A549 (cell line): ENCODE results near the gene FSD2.

Experiments
- BCL3 ChIP-seq: fragments of >200 bp; sonication (Bioruptor Twin); formaldehyde crosslinking; IDR thresholded peaks from 3 replicates; pipeline ENCODE4 v1.6.1; 2016
- CEBPB ChIP-seq, 2 experiments: fragments of >200 bp in 1 of 2; sonication (Bioruptor Twin) in 1 of 2; formaldehyde crosslinking in 1 of 2; IDR thresholded peaks; 2 replicates each; pipeline ENCODE4 v1.6.1; 2012 to 2016
- CTCF ChIP-seq: fragments of >200 bp; sonication (Bioruptor Twin); formaldehyde crosslinking; IDR thresholded peaks from 3 replicates; pipeline ENCODE4 v1.5.1; 2016
- EP300 ChIP-seq, 2 experiments: fragments of >200 bp; sonication (Bioruptor Twin); formaldehyde crosslinking; IDR thresholded peaks; 2 replicates in 1 of 2; 3 replicates in 1 of 2; pipeline ENCODE4 v1.6.1; 2016 to 2017
- FOSL2 ChIP-seq, 2 experiments: fragments of 450-650 bp in 1 of 2; fragments of >200 bp in 1 of 2; sonication (Bioruptor Twin) in 1 of 2; formaldehyde crosslinking; IDR thresholded peaks; 2 replicates each; pipeline versions ENCODE4 v1.5.0 to v1.6.1; 2016 to 2020; ENCODE audit warnings: mild to moderate bottlenecking in 1 of 2, moderate library complexity in 1 of 2
- HOXA7 ChIP-seq: fragments of 250-450 bp; sonication (Bioruptor Pico); IDR thresholded peaks from 2 replicates; pipeline ENCODE4 v1.5.0; 2020; ENCODE audit warnings: mild to moderate bottlenecking, moderate library complexity
- MAFK ChIP-seq: fragments of 450-650 bp; IDR thresholded peaks from 2 replicates; pipeline ENCODE4 v1.6.1; 2014; ENCODE audit not compliant: partially characterized antibody
- MAZ ChIP-seq: fragments of 150-350 bp; IDR thresholded peaks from 2 replicates; pipeline ENCODE4 v1.6.1; 2014; ENCODE audit warnings: antibody characterized with exemption, low read depth, low read length, borderline replicate concordance
- RAD21 ChIP-seq, 2 experiments: fragments of >200 bp in 1 of 2; sonication (Bioruptor Twin) in 1 of 2; formaldehyde crosslinking in 1 of 2; IDR thresholded peaks in 1 of 2; conservative IDR thresholded peaks in 1 of 2; 2 replicates in 1 of 2; 3 replicates in 1 of 2; pipeline ENCODE4 v1.6.1; 2012 to 2018; ENCODE audit warnings: inconsistent platforms in 1 of 2
- USF2 ChIP-seq: fragments of 450-650 bp; IDR thresholded peaks from 2 replicates; pipeline ENCODE4 v1.6.1; 2014; ENCODE audit warnings: antibody characterized with exemption
- ZC3H11A ChIP-seq: fragments of 450-650 bp; IDR thresholded peaks from 2 replicates; pipeline ENCODE4 v1.6.1; 2014; ENCODE audit warnings: antibody characterized with exemption, mild to moderate bottlenecking

- TF ChIP-seq CTCF = no peak
- TF ChIP-seq CEBPB (IDR thresholded peaks at IDR 0.05) = no peak
- no peak for TF ChIP-seq RAD21 (conservative IDR thresholded peaks at IDR 0.05 in 1 of 2, IDR thresholded peaks at IDR 0.05 in 1 of 2)
- no peak for TF ChIP-seq MAZ
- TF ChIP-seq FOSL2 (IDR thresholded peaks at IDR 0.05) = no peak
- no peak for TF ChIP-seq FOSL2 (CRISPR knock-in tag; IDR thresholded peaks at IDR 0.05)
- TF ChIP-seq EP300 (IDR thresholded peaks at IDR 0.05) = no peak
- no peak for TF ChIP-seq MAFK
- no peak for TF ChIP-seq USF2
- no peak for TF ChIP-seq ZC3H11A
- TF ChIP-seq HOXA7 (CRISPR knock-in tag) = no peak
- no peak for TF ChIP-seq BCL3
Measured at GRCh38 chr15:82767163-82767829, 38.6 kb downstream of the FSD2 start.
